ENCODE data around the gene LRRC9. TPM values are rescaled to one million over a fixed set of nuclear protein-coding genes. Genes with fewer than 3 reads are reported as not detected.

The LRRC9 gene
- total and polyA plus RNA-seq, 2 experiments from 2014 or later, result 2.2 to 3.1 TPM

- peaks cover 3% of the 10 kb centered on the region; the same call in 1 of the 3 replicates for H3K4me1 Mint-ChIP-seq
- Histone ChIP-seq H3K9me2 (ENCODE audit: insufficient read depth) (no peaks in the 10 kb centered on the region), H3F3A (replicated peaks; ENCODE audit: low read depth) (no peaks in the 10 kb centered on the region), H3K27ac (ENCODE audit: low read depth) (no peak overlapping the region), H3K27me3 (ENCODE audit: insufficient read depth) (no peaks in the 10 kb centered on the region), H3K4me3 (no peak overlapping the region), H3K36me3 (ENCODE audit: insufficient read depth) (no peaks in the 10 kb centered on the region), H3K4me2 (no peak overlapping the region), H3K79me2 (replicated peaks; ENCODE audit: insufficient read depth) (no peaks in the 10 kb centered on the region), H3K4me1 (ENCODE audit: insufficient read depth) (no peaks in the 10 kb centered on the region), H2AFZ (no peak overlapping the region), H4K20me1 (replicated peaks; ENCODE audit: insufficient read depth) (no peaks in the 10 kb centered on the region)
- H3K36me3 Mint-ChIP-seq (ENCODE audit: low read depth), result peaks cover 37% of the 10 kb centered on the region; the same call in 2 of the 3 replicates
- H3K27ac Mint-ChIP-seq, result no peak overlapping the region
- peaks cover 2% of the 10 kb centered on the region for H3K27me3 Mint-ChIP-seq (ENCODE audit: insufficient read depth, low read depth, poor library complexity)
- TF ChIP-seq CTCF (conservative IDR thresholded peaks at IDR 0.05; ENCODE audit: low read depth in 2 of 2) (no peak), JUNB (IDR thresholded peaks at IDR 0.05; ENCODE audit: unreplicated experiment) (no peak), ZNF331 (CRISPR knock-in tag; IDR thresholded peaks at IDR 0.05; ENCODE audit: low read depth) (no peak), ETS1 (IDR thresholded peaks at IDR 0.05) (no peak), REST (IDR thresholded peaks at IDR 0.05; ENCODE audit: unreplicated experiment) (no peak), POLR2AphosphoS5 (IDR thresholded peaks at IDR 0.05; ENCODE audit: low read depth) (no peak), ZNF114 (CRISPR knock-in tag; IDR thresholded peaks at IDR 0.05) (no peak), EZH2 (IDR thresholded peaks at IDR 0.05; ENCODE audit: low read depth, unreplicated experiment) (no peak), STAT1 (IDR thresholded peaks at IDR 0.05; ENCODE audit: unreplicated experiment) (no peak), ZNF462 (CRISPR knock-in tag; IDR thresholded peaks at IDR 0.05) (no peak), EZH2phosphoT487 (IDR thresholded peaks at IDR 0.05; ENCODE audit: unreplicated experiment) (no peak)
- DNase-seq (ENCODE audit: low spot score), result no peak
- peaks cover 40% of the 10 kb centered on the region for H3K9me3 Mint-ChIP-seq
- ATAC-seq, result no peak
- no peak overlapping the region for H3K4me3 Mint-ChIP-seq
These were observed 39.7 kb downstream of the LRRC9 start for GRCh38 chr14:59959668-59960067.
